Esophagus squamous epithelium (tissue), 5 donors: ENCODE results near the gene DHRS7C. TPM values are rescaled to one million over a fixed set of nuclear protein-coding genes. Genes with fewer than 3 reads are reported as not detected.

Source experiments
- DNase-seq: peaks from one replicate; lab custom pipeline; 2025; lab: John Stamatoyannopoulos, UW
- H3K27ac ChIP-seq, 4 donors: fragments of 200-600 bp; sonication (generic); one replicate each; pipeline ENCODE4 v1.5.1; 2016 to 2019; ENCODE audit warnings: mild to moderate bottlenecking in 1 of 4
- H3K27me3 ChIP-seq, 4 donors: fragments of 200-600 bp; sonication (generic); 1 replicate in 3 of 4; 2 replicates in 1 of 4; pipeline versions ENCODE4 v1.5.1 to v1.6.0; 2017 to 2021; ENCODE audit warnings: antibody characterized with exemption in 1 of 4
- H3K36me3 ChIP-seq, 3 donors: fragments of 200-600 bp; sonication (generic); one replicate each; pipeline ENCODE4 v1.5.1; 2016 to 2019
- H3K4me1 ChIP-seq, 3 donors: fragments of 200-600 bp; sonication (generic); one replicate each; pipeline ENCODE4 v1.5.1; 2017 to 2019
- H3K4me3 ChIP-seq, 4 donors: fragments of 200-600 bp; sonication (generic); 1 replicate in 3 of 4; 2 replicates in 1 of 4; pipeline ENCODE4 v1.5.1; 2016 to 2019; ENCODE audit warnings: mild to moderate bottlenecking in 2 of 4, moderate library complexity in 1 of 4
- H3K9me3 ChIP-seq, 3 donors: fragments of 200-600 bp; sonication (generic); one replicate each; pipeline ENCODE4 v1.5.1; 2016 to 2019
- CTCF ChIP-seq, 6 experiments: fragments of 450-650 bp in 4 of 6; fragments of 200-600 bp in 2 of 6; sonication (generic) in 2 of 6; IDR thresholded peaks; one replicate each; pipeline ENCODE4 v1.5.1; 2016 to 2019; ENCODE audit warnings: antibody characterized with exemption in 6 of 6, mild to moderate bottlenecking in 4 of 6, moderate library complexity in 4 of 6
- POLR2A ChIP-seq, 4 donors: fragments of 450-650 bp; IDR thresholded peaks; one replicate each; pipeline ENCODE4 v1.6.1; 2017; ENCODE audit warnings: antibody characterized with exemption in 4 of 4, mild to moderate bottlenecking in 4 of 4, moderate library complexity in 3 of 4
- WGBS, 2 donors: methylation state at CpG; one replicate each; pipeline ENCODE4 v1.1.5; 2018; 5-methylcytosine and 5-hydroxymethylcytosine counted together
- intact Hi-C: fragments of 100-400 bp; cut with DNase I; formaldehyde crosslinking; loops from one replicate; pipeline ENCODE4 v1.15.0; 2022
- total RNA-seq, 4 donors: library from RNA; depleted of rRNA; stranded (reverse); fragments of >200 nt; gene quantifications; one replicate each; pipeline ENCODE4 v1.1.0, GENCODE V29; 2016
- donor health status: DM: yes; HTN: yes; CAD: no.

The DHRS7C gene
- total RNA-seq, 4 donors from 2014 or later: not detected

- 54 to 70% methylated on average over 6 to 7 of the region's 8 CpGs for WGBS, 2 donors
- Histone ChIP-seq H3K9me3 (no peaks in the 10 kb centered on the region), H3K4me1 (no peaks in the 10 kb centered on the region), H3K36me3 (no peaks in the 10 kb centered on the region), H3K27ac (no peak overlapping the region), H3K4me3 (no peak overlapping the region), H3K27me3 (peaks cover 0 to 7% (median 0%) of the 10 kb centered on the region in 4 donors)
- TF ChIP-seq CTCF (IDR thresholded peaks at IDR 0.05): no peak
- no peak for TF ChIP-seq POLR2A (IDR thresholded peaks at IDR 0.05)
- DNase-seq: no peak
- intact Hi-C loops: no loop called here
These were observed 33.5 kb upstream of the DHRS7C start for GRCh38 chr17:9824797-9825338.

- no peak for TF ChIP-seq POLR2A (IDR thresholded peaks at IDR 0.05)
- H3K27ac ChIP-seq: no peak overlapping the region
- no peaks in the 10 kb centered on the region for H3K9me3 ChIP-seq
- no peaks in the 10 kb centered on the region for H3K4me1 ChIP-seq
- H3K27me3 ChIP-seq: peaks cover 0 to 7% (median 0%) of the 10 kb centered on the region in 4 donors
- intact Hi-C loops: no loop called here
- H3K36me3 ChIP-seq: no peaks in the 10 kb centered on the region
- no peak overlapping the region for H3K4me3 ChIP-seq
- no peak for DNase-seq
- 28 to 68% methylated on average over 2 to 3 of the region's 4 CpGs for WGBS, 2 donors
These were observed 32.7 kb upstream of the DHRS7C start for GRCh38 chr17:9824094-9824493.

- no peak for DNase-seq
- Histone ChIP-seq H3K4me1 (no peaks in the 10 kb centered on the region), H3K27me3 (peaks cover 0 to 7% (median 0%) of the 10 kb centered on the region in 4 donors), H3K36me3 (no peaks in the 10 kb centered on the region), H3K27ac (no peak within 1 kb of the TSS), H3K9me3 (no peaks in the 10 kb centered on the region), H3K4me3 (no peak within 1 kb of the TSS)
- WGBS, 2 donors: 43 to 80% methylated on average over 3 to 8 of the region's 15 CpGs
- TF ChIP-seq CTCF (IDR thresholded peaks at IDR 0.05): no peak
- TF ChIP-seq POLR2A (IDR thresholded peaks at IDR 0.05): no peak
- intact Hi-C loops: no loop called here
These were observed 30.5 kb upstream of the DHRS7C start, which contains the start of gene GSG1L2 for GRCh38 chr17:9821921-9822320. GSG1L2 (minus strand) TSS chr17:9822079; CDS start chr17:9822071, 8 bp downstream.

- 46 to 54% methylated on average over 3 of the region's 3 CpGs for WGBS, 2 donors
- no peaks in the 10 kb centered on the region for H3K36me3 ChIP-seq
- H3K9me3 ChIP-seq: no peaks in the 10 kb centered on the region
- H3K27me3 ChIP-seq: peaks cover 0 to 1% (median 0%) of the 10 kb centered on the region in 4 donors
- no peak overlapping the region for H3K27ac ChIP-seq
- TF ChIP-seq CTCF (IDR thresholded peaks at IDR 0.05): no peak
- TF ChIP-seq POLR2A (IDR thresholded peaks at IDR 0.05): no peak
- H3K4me3 ChIP-seq: no peak overlapping the region
- intact Hi-C loops: no loop called here
- DNase-seq: no peak
- no peaks in the 10 kb centered on the region for H3K4me1 ChIP-seq
These were observed 29.1 kb upstream of the DHRS7C start for GRCh38 chr17:9820448-9820847.

GRCh38 chr17:9818760-9819159 lies 27.4 kb upstream of the DHRS7C start:
- intact Hi-C loops: no loop called here
- WGBS, 2 donors: 55 to 70% methylated on average over 4 of the region's 4 CpGs

More at GRCh38 chr17:9818760-9819159, 27.4 kb upstream of the DHRS7C start:
- TF ChIP-seq POLR2A (IDR thresholded peaks at IDR 0.05) (no peak), CTCF (IDR thresholded peaks at IDR 0.05) (no peak)
- Histone ChIP-seq H3K36me3 (no peaks in the 10 kb centered on the region), H3K27ac (no peak overlapping the region), H3K27me3 (no peaks in the 10 kb centered on the region), H3K9me3 (no peaks in the 10 kb centered on the region), H3K4me3 (no peak overlapping the region), H3K4me1 (no peaks in the 10 kb centered on the region)
- no peak for DNase-seq
